Gastroesophageal sphincter (tissue), 3 donors: ENCODE results near the gene IKZF4.

ENCODE experiments used
- POLR2A ChIP-seq, 2 donors: fragments of 450-650 bp; IDR thresholded peaks; one replicate each; pipeline ENCODE4 v1.6.1; 2017; ENCODE audit warnings: antibody characterized with exemption in 2 of 2, mild to moderate bottlenecking in 2 of 2, moderate library complexity in 1 of 2
- POLR2AphosphoS5 ChIP-seq: sonication (generic); formaldehyde crosslinking; IDR thresholded peaks from one replicate; pipeline ENCODE4 v1.6.1; 2017; ENCODE audit warnings: antibody characterized with exemption
- TF ChIP-seq, protein P1 (sequence below), 4 experiments: fragments of 200-600 bp in 2 of 4; fragments of 450-650 bp in 2 of 4; sonication (generic) in 1 of 4; IDR thresholded peaks; one replicate each; pipeline ENCODE4 v1.5.1; 2017 to 2019; ENCODE audit warnings: antibody characterized with exemption in 4 of 4, mild to moderate bottlenecking in 2 of 4, moderate library complexity in 2 of 4

DNA sequence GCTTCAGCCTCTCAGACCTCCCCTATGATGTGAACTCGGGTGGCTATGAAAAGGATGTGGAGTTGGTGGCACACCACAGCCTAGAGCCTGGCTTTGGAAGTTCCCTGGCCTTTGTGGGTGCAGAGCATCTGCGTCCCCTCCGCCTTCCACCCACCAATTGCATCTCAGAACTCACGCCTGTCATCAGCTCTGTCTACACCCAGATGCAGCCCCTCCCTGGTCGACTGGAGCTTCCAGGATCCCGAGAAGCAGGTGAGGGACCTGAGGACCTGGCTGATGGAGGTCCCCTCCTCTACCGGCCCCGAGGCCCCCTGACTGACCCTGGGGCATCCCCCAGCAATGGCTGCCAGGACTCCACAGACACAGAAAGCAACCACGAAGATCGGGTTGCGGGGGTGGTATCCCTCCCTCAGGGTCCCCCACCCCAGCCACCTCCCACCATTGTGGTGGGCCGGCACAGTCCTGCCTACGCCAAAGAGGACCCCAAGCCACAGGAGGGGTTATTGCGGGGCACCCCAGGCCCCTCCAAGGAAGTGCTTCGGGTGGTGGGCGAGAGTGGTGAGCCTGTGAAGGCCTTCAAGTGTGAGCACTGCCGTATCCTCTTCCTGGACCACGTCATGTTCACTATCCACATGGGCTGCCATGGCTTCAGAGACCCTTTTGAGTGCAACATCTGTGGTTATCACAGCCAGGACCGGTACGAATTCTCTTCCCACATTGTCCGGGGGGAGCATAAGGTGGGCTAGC, 13.9 kb downstream of the IKZF4 start:
- TF ChIP-seq POLR2AphosphoS5: no peak
- TF ChIP-seq, protein P1, sequence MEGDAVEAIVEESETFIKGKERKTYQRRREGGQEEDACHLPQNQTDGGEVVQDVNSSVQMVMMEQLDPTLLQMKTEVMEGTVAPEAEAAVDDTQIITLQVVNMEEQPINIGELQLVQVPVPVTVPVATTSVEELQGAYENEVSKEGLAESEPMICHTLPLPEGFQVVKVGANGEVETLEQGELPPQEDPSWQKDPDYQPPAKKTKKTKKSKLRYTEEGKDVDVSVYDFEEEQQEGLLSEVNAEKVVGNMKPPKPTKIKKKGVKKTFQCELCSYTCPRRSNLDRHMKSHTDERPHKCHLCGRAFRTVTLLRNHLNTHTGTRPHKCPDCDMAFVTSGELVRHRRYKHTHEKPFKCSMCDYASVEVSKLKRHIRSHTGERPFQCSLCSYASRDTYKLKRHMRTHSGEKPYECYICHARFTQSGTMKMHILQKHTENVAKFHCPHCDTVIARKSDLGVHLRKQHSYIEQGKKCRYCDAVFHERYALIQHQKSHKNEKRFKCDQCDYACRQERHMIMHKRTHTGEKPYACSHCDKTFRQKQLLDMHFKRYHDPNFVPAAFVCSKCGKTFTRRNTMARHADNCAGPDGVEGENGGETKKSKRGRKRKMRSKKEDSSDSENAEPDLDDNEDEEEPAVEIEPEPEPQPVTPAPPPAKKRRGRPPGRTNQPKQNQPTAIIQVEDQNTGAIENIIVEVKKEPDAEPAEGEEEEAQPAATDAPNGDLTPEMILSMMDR (IDR thresholded peaks at IDR 0.05): no peak
- TF ChIP-seq POLR2A (IDR thresholded peaks at IDR 0.05): no peak
